ENCODE data around the gene TRIM42.

DNA sequence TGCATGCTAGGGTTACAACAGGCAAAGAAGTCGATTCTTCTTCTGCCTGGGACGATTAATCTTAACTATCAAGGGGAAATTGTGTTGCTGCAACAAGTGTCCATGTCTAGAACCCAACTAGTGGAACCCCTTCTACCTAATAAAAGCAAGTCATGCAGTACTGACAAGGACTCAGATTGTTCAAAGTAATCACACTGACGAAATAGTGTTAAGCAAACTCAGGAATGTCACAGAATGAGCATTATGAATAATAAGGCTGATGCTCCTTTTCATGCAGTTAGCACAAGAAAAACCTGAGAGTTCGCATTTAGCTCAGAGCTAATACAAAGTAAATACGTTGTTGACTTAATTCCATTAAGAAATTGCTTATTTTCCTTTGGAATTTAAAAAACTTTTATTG is 47.5 kb upstream of the TRIM42 start:
- TF ChIP-seq POLR2AphosphoS5 (IDR thresholded peaks at IDR 0.05): no peak
- TF ChIP-seq EP300 (conservative IDR thresholded peaks at IDR 0.05; ENCODE audit: poor library complexity, severe bottlenecking): no peak
- TF ChIP-seq EZH2 (IDR thresholded peaks at IDR 0.05; ENCODE audit: borderline replicate concordance, insufficient read depth, low read length, poor library complexity, severe bottlenecking): no peak
- TF ChIP-seq, protein P1, sequence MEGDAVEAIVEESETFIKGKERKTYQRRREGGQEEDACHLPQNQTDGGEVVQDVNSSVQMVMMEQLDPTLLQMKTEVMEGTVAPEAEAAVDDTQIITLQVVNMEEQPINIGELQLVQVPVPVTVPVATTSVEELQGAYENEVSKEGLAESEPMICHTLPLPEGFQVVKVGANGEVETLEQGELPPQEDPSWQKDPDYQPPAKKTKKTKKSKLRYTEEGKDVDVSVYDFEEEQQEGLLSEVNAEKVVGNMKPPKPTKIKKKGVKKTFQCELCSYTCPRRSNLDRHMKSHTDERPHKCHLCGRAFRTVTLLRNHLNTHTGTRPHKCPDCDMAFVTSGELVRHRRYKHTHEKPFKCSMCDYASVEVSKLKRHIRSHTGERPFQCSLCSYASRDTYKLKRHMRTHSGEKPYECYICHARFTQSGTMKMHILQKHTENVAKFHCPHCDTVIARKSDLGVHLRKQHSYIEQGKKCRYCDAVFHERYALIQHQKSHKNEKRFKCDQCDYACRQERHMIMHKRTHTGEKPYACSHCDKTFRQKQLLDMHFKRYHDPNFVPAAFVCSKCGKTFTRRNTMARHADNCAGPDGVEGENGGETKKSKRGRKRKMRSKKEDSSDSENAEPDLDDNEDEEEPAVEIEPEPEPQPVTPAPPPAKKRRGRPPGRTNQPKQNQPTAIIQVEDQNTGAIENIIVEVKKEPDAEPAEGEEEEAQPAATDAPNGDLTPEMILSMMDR (IDR thresholded peaks at IDR 0.05; ENCODE audit: poor library complexity, severe bottlenecking): no peak
- TF ChIP-seq REST (IDR thresholded peaks at IDR 0.05; ENCODE audit: borderline replicate concordance): no peak
- TF ChIP-seq TAF1 (IDR thresholded peaks at IDR 0.05; ENCODE audit: low read depth): no peak

All from neural cell (in vitro differentiated cells).